K562 (cell line): ENCODE measurements around the gene SENP7. TPM values are rescaled to one million over a fixed set of nuclear protein-coding genes. Genes with fewer than 3 reads are reported as not detected.

Source experiments
- BACH1 ChIP-seq: fragments of 200-800 bp; sonication (Bioruptor generic); IDR thresholded peaks from 2 replicates; pipeline ENCODE4 v1.6.1; 2016; ENCODE audit warnings: missing genetic modification characterization, missing compliant biosample characterization
- ERF ChIP-seq: fragments of 450-650 bp; formaldehyde crosslinking; IDR thresholded peaks from 2 replicates; pipeline ENCODE4 v1.4.0; 2020; ENCODE audit warnings: mild to moderate bottlenecking, mixed read lengths
- GTF2A2 ChIP-seq: IDR thresholded peaks from 2 replicates; pipeline ENCODE4 v1.6.1; 2016; ENCODE audit warnings: mild to moderate bottlenecking, missing genetic modification characterization, missing compliant biosample characterization
- HDAC3 ChIP-seq: fragments of 450-650 bp; IDR thresholded peaks from 2 replicates; pipeline ENCODE4 v1.6.1; 2018; ENCODE audit warnings: borderline replicate concordance, mild to moderate bottlenecking, moderate library complexity; ENCODE audit not compliant: partially characterized antibody
- HES1 ChIP-seq: fragments of 450-650 bp; IDR thresholded peaks from 2 replicates; pipeline ENCODE4 v1.6.1; 2016; ENCODE audit warnings: low read depth, mild to moderate bottlenecking, moderate library complexity
- MCM2 ChIP-seq: fragments of 450-650 bp; IDR thresholded peaks from 2 replicates; pipeline ENCODE4 v1.6.1; 2017; ENCODE audit warnings: low read depth, mild to moderate bottlenecking
- OTX1 ChIP-seq: fragments of 450-650 bp; formaldehyde crosslinking; IDR thresholded peaks from 2 replicates; pipeline ENCODE4 v1.4.0; 2022; ENCODE audit warnings: mild to moderate bottlenecking
- PYGO2 ChIP-seq: fragments of 450-650 bp; IDR thresholded peaks from 2 replicates; pipeline ENCODE4 v1.6.1; 2016; ENCODE audit warnings: mild to moderate bottlenecking, missing genetic modification characterization, moderate library complexity, missing compliant biosample characterization
- RFX7 ChIP-seq: fragments of 250-450 bp; sonication (Bioruptor Pico); IDR thresholded peaks from 2 replicates; pipeline ENCODE4 v1.5.1; 2021; ENCODE audit warnings: mild to moderate bottlenecking
- SIN3B ChIP-seq: fragments of 450-650 bp; IDR thresholded peaks from 2 replicates; pipeline ENCODE4 v1.6.1; 2017; ENCODE audit warnings: low read depth, mild to moderate bottlenecking, moderate library complexity
- SMAD1 ChIP-seq: fragments of 150-350 bp; IDR thresholded peaks from 2 replicates; pipeline ENCODE4 v1.6.1; 2014; ENCODE audit warnings: low read length, low read depth; ENCODE audit not compliant: partially characterized antibody
- SMARCA4 ChIP-seq: fragments of 450-650 bp; IDR thresholded peaks from 2 replicates; pipeline ENCODE4 v1.6.1; 2016
- SNRNP70 ChIP-seq: fragments of 200-400 bp; formaldehyde crosslinking; optimal IDR thresholded peaks from 2 replicates; pipeline ENCODE3; 2017; ENCODE audit warnings: low read depth, low read length
- SPI1 ChIP-seq: IDR thresholded peaks from 2 replicates; pipeline ENCODE4 v1.6.1; 2011; ENCODE audit warnings: low read depth, low read length, control low read depth, borderline replicate concordance
- TCF7 ChIP-seq: sonication (generic); IDR thresholded peaks from 2 replicates; pipeline ENCODE4 v1.6.1; 2016; ENCODE audit warnings: antibody characterized with exemption, borderline replicate concordance
- TRIM28 ChIP-seq: fragments of 450-650 bp; IDR thresholded peaks from 2 replicates; pipeline ENCODE4 v1.6.1; 2017
- ZBTB2 ChIP-seq: fragments of 450-650 bp; IDR thresholded peaks from 2 replicates; pipeline ENCODE4 v1.6.1; 2016; ENCODE audit warnings: antibody characterized with exemption
- ZNF197 ChIP-seq: fragments of 200-800 bp; sonication (Bioruptor generic); IDR thresholded peaks from 2 replicates; pipeline ENCODE4 v1.6.1; 2016; ENCODE audit warnings: low read depth, missing genetic modification characterization, missing compliant biosample characterization
- ZNF449 ChIP-seq: fragments of 250-450 bp; sonication (Bioruptor Pico); IDR thresholded peaks from 2 replicates; pipeline ENCODE4 v1.8.0; 2022; ENCODE audit warnings: moderate library complexity, mild to moderate bottlenecking, inconsistent platforms
- polyA plus RNA-seq, 8 experiments: library from polyadenylated mRNA; depleted of rRNA in 4 of 8; stranded (reverse) in 5 of 8; unstranded in 3 of 8; fragments of >200 nt; fragmentation: Nextera tagmentation in 2 of 8; fragmentation: Illumina TruSeq in 1 of 8; extraction: Ambion mirVana in 2 of 8; extraction: Trizol in 1 of 8; gene quantifications; 2 replicates each; pipeline versions ENCODE4 v1.2.1 to v1.2.3, GENCODE V29; 2011 to 2014; ENCODE audit warnings: inconsistent platforms in 1 of 8, missing spikeins in 1 of 8
- total RNA-seq, 7 experiments: library from RNA; depleted of rRNA in 6 of 7; stranded (reverse); fragments of >200 nt in 6 of 7; fragmentation: Illumina TruSeq in 2 of 7; extraction: Trizol in 2 of 7; gene quantifications; 2 replicates each; pipeline versions ENCODE4 v1.2.1 to v1.2.3, GENCODE V29; 2011 to 2021; ENCODE audit warnings: low replicate concordance in 1 of 7
- TF ChIP-seq, protein P1 (sequence below): IDR thresholded peaks from 3 replicates; pipeline ENCODE4 v1.6.1; 2011; ENCODE audit warnings: borderline replicate concordance, mild to moderate bottlenecking; ENCODE audit not compliant: insufficient read length, insufficient read depth
- TF ChIP-seq, protein P2 (sequence below): fragments of 150-350 bp; conservative IDR thresholded peaks from 2 replicates; pipeline ENCODE4 v1.6.1; 2014; ENCODE audit warnings: low read length

Gene SENP7
- total and polyA plus RNA-seq, 9 of the 15 experiments (the other 6 are each of a cell fraction or from before 2014, with no cell fraction given) = 4.1 to 21.9 (median 10.7) TPM

DNA sequence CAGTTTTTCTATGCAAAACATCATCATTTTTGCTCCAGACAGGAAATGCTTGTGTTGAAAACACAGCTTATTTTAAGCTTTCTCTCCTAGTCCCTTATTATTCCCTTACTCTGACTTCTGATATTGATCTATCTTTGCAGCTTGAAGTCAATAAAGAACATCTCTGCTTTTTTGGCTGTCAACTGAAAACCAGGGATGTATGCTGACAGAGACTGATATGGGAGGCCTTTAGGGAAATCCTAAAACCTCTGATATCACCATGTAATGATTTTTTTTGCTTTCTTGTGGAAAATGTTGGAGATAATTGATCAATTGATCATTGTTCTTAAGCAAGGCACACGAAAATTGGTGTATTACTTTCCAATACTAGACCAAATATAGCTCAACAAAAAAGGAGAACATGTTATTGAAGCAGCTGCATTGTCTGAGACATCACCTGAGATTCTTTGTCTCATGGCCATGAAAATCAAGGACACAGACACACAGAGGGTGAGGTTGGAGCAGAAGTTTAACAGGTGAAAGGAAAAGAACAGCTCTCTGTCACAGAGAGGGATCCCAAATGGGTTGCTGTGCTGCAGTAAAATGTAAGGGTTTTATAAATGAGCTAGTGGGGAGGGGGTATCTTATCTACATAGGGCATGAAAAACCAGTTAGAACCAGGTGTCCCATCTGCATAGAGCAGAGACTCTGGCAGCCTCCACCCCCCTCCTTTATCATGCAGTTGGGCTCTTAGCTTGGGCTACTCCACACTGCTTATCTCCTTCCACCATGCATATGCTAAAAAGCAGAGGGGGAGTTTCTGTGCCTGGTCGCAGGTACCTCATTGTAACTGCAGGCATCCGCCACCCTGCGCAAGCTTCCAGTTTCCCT lies 17.0 kb upstream of the SENP7 start (continued):
- TF ChIP-seq ZBTB2 = 0 out of 2 replicates have a peak, but pooled peaks have one; percentile 17
- no peak for TF ChIP-seq RFX7 (CRISPR knock-in tag)
- peak; percentile 94 for TF ChIP-seq SMARCA4
- TF ChIP-seq HDAC3 = peak; percentile 83
- TF ChIP-seq OTX1 = no peak
- TF ChIP-seq, protein P1, sequence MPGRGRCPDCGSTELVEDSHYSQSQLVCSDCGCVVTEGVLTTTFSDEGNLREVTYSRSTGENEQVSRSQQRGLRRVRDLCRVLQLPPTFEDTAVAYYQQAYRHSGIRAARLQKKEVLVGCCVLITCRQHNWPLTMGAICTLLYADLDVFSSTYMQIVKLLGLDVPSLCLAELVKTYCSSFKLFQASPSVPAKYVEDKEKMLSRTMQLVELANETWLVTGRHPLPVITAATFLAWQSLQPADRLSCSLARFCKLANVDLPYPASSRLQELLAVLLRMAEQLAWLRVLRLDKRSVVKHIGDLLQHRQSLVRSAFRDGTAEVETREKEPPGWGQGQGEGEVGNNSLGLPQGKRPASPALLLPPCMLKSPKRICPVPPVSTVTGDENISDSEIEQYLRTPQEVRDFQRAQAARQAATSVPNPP = no peak
- no peak for TF ChIP-seq SIN3B
- TF ChIP-seq SPI1 = no peak
- TF ChIP-seq HES1 = no peak
- TF ChIP-seq GTF2A2 (tag) = no peak
- no peak for TF ChIP-seq PYGO2 (tag)
- TF ChIP-seq SMAD1 = peak; percentile 73
- no peak for TF ChIP-seq SNRNP70
- TF ChIP-seq BACH1 = peak; percentile 73; the same call in 1 of the 2 replicates
- TF ChIP-seq, protein P2, sequence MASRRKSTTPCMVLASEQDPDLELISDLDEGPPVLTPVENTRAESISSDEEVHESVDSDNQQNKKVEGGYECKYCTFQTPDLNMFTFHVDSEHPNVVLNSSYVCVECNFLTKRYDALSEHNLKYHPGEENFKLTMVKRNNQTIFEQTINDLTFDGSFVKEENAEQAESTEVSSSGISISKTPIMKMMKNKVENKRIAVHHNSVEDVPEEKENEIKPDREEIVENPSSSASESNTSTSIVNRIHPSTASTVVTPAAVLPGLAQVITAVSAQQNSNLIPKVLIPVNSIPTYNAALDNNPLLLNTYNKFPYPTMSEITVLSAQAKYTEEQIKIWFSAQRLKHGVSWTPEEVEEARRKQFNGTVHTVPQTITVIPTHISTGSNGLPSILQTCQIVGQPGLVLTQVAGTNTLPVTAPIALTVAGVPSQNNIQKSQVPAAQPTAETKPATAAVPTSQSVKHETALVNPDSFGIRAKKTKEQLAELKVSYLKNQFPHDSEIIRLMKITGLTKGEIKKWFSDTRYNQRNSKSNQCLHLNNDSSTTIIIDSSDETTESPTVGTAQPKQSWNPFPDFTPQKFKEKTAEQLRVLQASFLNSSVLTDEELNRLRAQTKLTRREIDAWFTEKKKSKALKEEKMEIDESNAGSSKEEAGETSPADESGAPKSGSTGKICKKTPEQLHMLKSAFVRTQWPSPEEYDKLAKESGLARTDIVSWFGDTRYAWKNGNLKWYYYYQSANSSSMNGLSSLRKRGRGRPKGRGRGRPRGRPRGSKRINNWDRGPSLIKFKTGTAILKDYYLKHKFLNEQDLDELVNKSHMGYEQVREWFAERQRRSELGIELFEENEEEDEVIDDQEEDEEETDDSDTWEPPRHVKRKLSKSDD = 0 out of 2 replicates have a peak, but pooled peaks have one; percentile 40
- no peak for TF ChIP-seq MCM2
- TF ChIP-seq ZNF449 (CRISPR knock-in tag) = 0 out of 2 replicates have a peak, but pooled peaks have one; percentile 23
- TF ChIP-seq TRIM28 = peak; percentile 87
- peak; percentile 78; the same call in 1 of the 2 replicates for TF ChIP-seq ZNF197
- TF ChIP-seq TCF7 = 0 out of 2 replicates have a peak, but pooled peaks have one; percentile 53
- TF ChIP-seq ERF (CRISPR knock-in tag) = peak; percentile 30; the same call in 1 of the 2 replicates
